GM23338 (cell line): ENCODE data around the gene TXNDC15. TPM values are rescaled to one million over a fixed set of nuclear protein-coding genes. Genes with fewer than 3 reads are reported as not detected.

ENCODE experiments used
- ATAC-seq: fragments of 200-7000 bp; cut with Tn5 transposase; 3 replicates; pipeline ENCODE4 v1.9.1; 2020
- DNase-seq: peaks from one replicate; pipeline ENCODE4 v3.0.0-alpha.2; 2015; ENCODE audit warnings: low spot score
- H2AFZ ChIP-seq: fragments of 200-600 bp; sonication (generic); 2 replicates; pipeline ENCODE4 v1.8.0; 2016; ENCODE audit warnings: antibody characterized with exemption, mild to moderate bottlenecking, moderate library complexity
- H3F3A ChIP-seq: fragments of 200-600 bp; sonication (generic); replicated peaks from 2 replicates; pipeline ENCODE4 v1.8.0; 2017; ENCODE audit warnings: antibody characterized with exemption, mixed run types, low read depth
- H3K27ac ChIP-seq: fragments of 200-600 bp; sonication (generic); 2 replicates; pipeline ENCODE4 v1.6.1; 2016; ENCODE audit warnings: low read depth
- H3K27me3 ChIP-seq: fragments of 200-600 bp; sonication (generic); 2 replicates; pipeline ENCODE4 v1.8.0; 2016; ENCODE audit warnings: mild to moderate bottlenecking, mixed run types, moderate library complexity; ENCODE audit not compliant: insufficient read depth
- H3K36me3 ChIP-seq: fragments of 200-600 bp; sonication (generic); 2 replicates; pipeline ENCODE4 v1.8.0; 2016; ENCODE audit warnings: mild to moderate bottlenecking; ENCODE audit not compliant: insufficient read depth
- H3K4me1 ChIP-seq: fragments of 200-600 bp; sonication (generic); 2 replicates; pipeline ENCODE4 v1.8.0; 2016; ENCODE audit warnings: mild to moderate bottlenecking, moderate library complexity; ENCODE audit not compliant: insufficient read depth
- H3K4me2 ChIP-seq: fragments of 200-600 bp; sonication (generic); 2 replicates; pipeline ENCODE4 v1.7.1; 2017; ENCODE audit warnings: mixed run types
- H3K4me3 ChIP-seq: fragments of 200-600 bp; sonication (generic); 2 replicates; pipeline ENCODE4 v1.6.1; 2016; ENCODE audit warnings: mixed run types
- H3K79me2 ChIP-seq: fragments of 200-600 bp; sonication (generic); replicated peaks from 2 replicates; pipeline ENCODE4 v1.8.0; 2017; ENCODE audit warnings: mild to moderate bottlenecking; ENCODE audit not compliant: insufficient read depth
- H3K9me2 ChIP-seq: fragments of 200-600 bp; sonication (generic); 2 replicates; pipeline ENCODE4 v1.8.0; 2017; ENCODE audit not compliant: insufficient read depth
- H4K20me1 ChIP-seq: fragments of 200-600 bp; sonication (generic); replicated peaks from 2 replicates; pipeline ENCODE4 v1.8.0; 2017; ENCODE audit warnings: mild to moderate bottlenecking; ENCODE audit not compliant: insufficient read depth
- H3K27ac Mint-ChIP-seq: 2 replicates; pipeline ENCODE4 v1.8.0; 2020; ENCODE audit warnings: inconsistent platforms, mild to moderate bottlenecking, moderate library complexity, mixed read lengths
- H3K27me3 Mint-ChIP-seq: 3 replicates; pipeline ENCODE4 v1.8.0; 2022; ENCODE audit warnings: low read depth, mild to moderate bottlenecking, moderate library complexity, mixed read lengths, inconsistent platforms; ENCODE audit not compliant: insufficient read depth, poor library complexity
- H3K36me3 Mint-ChIP-seq: 3 replicates; pipeline ENCODE4 v1.8.0; 2021; ENCODE audit warnings: low read depth, mild to moderate bottlenecking, inconsistent platforms, moderate library complexity, mixed read lengths
- H3K4me1 Mint-ChIP-seq: 3 replicates; pipeline ENCODE4 v1.8.0; 2020; ENCODE audit warnings: mild to moderate bottlenecking, inconsistent platforms, mixed read lengths
- H3K4me3 Mint-ChIP-seq: 3 replicates; pipeline ENCODE4 v1.8.0; 2021; ENCODE audit warnings: moderate library complexity, mild to moderate bottlenecking, inconsistent platforms, mixed read lengths
- H3K9me3 Mint-ChIP-seq: 3 replicates; pipeline ENCODE4 v1.8.0; 2020; ENCODE audit warnings: moderate library complexity, mild to moderate bottlenecking, inconsistent platforms, mixed read lengths
- CREB1 ChIP-seq: fragments of 250-450 bp; sonication (Bioruptor Pico); IDR thresholded peaks from 2 replicates; pipeline ENCODE4 v1.5.0; 2020; ENCODE audit warnings: low read depth, mild to moderate bottlenecking, moderate library complexity
- CTCF ChIP-seq, 2 experiments: fragments of 200-600 bp in 1 of 2; sonication (generic) in 1 of 2; conservative IDR thresholded peaks; 2 replicates each; pipeline versions ENCODE4 v1.5.1 to v1.6.1; 2016 to 2017; ENCODE audit warnings: antibody characterized with exemption in 2 of 2, low read depth in 2 of 2, mild to moderate bottlenecking in 2 of 2, moderate library complexity in 1 of 2
- EZH2 ChIP-seq: fragments of 200-600 bp; sonication (generic); IDR thresholded peaks from one replicate; pipeline ENCODE4 v1.8.0; 2017; ENCODE audit warnings: antibody characterized with exemption, mild to moderate bottlenecking, low read depth; ENCODE audit not compliant: unreplicated experiment
- EZH2phosphoT487 ChIP-seq: fragments of 200-600 bp; sonication (generic); IDR thresholded peaks from one replicate; pipeline ENCODE4 v1.8.1; 2018; ENCODE audit warnings: antibody characterized with exemption; ENCODE audit not compliant: unreplicated experiment
- JUNB ChIP-seq: IDR thresholded peaks from one replicate; pipeline ENCODE4 v1.6.1; 2016; ENCODE audit warnings: antibody characterized with exemption; ENCODE audit not compliant: unreplicated experiment
- NANOG ChIP-seq: IDR thresholded peaks from 2 replicates; pipeline ENCODE4 v1.6.1; 2016; ENCODE audit warnings: antibody characterized with exemption, borderline replicate concordance
- POLR2AphosphoS5 ChIP-seq: IDR thresholded peaks from 2 replicates; pipeline ENCODE4 v1.6.1; 2016; ENCODE audit warnings: antibody characterized with exemption, low read depth
- STAT1 ChIP-seq: IDR thresholded peaks from one replicate; pipeline ENCODE4 v1.6.1; 2016; ENCODE audit warnings: antibody characterized with exemption; ENCODE audit not compliant: unreplicated experiment
- ZNF114 ChIP-seq: fragments of 250-450 bp; sonication (Bioruptor Pico); IDR thresholded peaks from 2 replicates; pipeline ENCODE4 v1.5.0; 2020; ENCODE audit warnings: mild to moderate bottlenecking, moderate library complexity
- ZNF331 ChIP-seq: fragments of 250-450 bp; sonication (Bioruptor Pico); IDR thresholded peaks from 2 replicates; pipeline ENCODE4 v1.5.0; 2020; ENCODE audit warnings: low read depth, mild to moderate bottlenecking, moderate library complexity
- ZNF462 ChIP-seq: fragments of 250-450 bp; sonication (Bioruptor Pico); IDR thresholded peaks from 2 replicates; pipeline ENCODE4 v1.5.0; 2020; ENCODE audit warnings: mild to moderate bottlenecking, moderate library complexity
- polyA plus RNA-seq: library from polyadenylated mRNA; unstranded; fragments of >200 nt; fragmentation: Nextera tagmentation; extraction: Ambion mirVana; gene quantifications from 2 replicates; pipeline ENCODE4 v1.2.1, GENCODE V29; 2016
- total RNA-seq: library from RNA; depleted of rRNA; stranded (reverse); fragments of >200 nt; shearing (Covaris generic); gene quantifications from 2 replicates; pipeline ENCODE4 v1.2.3, GENCODE V29; 2014

The TXNDC15 gene
- total and polyA plus RNA-seq, 2 experiments from 2014 or later, result 24.4 to 28.5 TPM

GRCh38 chr5:134913254-134913653 is 39.1 kb downstream of the TXNDC15 start:
- Histone ChIP-seq H3K4me3 (no peak overlapping the region), H3K79me2 (peaks cover 8% of the 10 kb centered on the region; the same call in 1 of the 2 replicates), H3K36me3 (no peaks in the 10 kb centered on the region), H3K9me2 (no peaks in the 10 kb centered on the region), H3K4me2 (no peak overlapping the region), H4K20me1 (peaks cover 15% of the 10 kb centered on the region; the same call in 1 of the 2 replicates), H2AFZ (no peak overlapping the region), H3F3A (no peaks in the 10 kb centered on the region; the same call in 1 of the 2 replicates), H3K27ac (no peak overlapping the region), H3K27me3 (no peaks in the 10 kb centered on the region), H3K4me1 (no peaks in the 10 kb centered on the region; the same call in 1 of the 2 replicates)
- ATAC-seq (no peak), DNase-seq (no peak)
- H3K27me3 Mint-ChIP-seq, result peaks cover 3% of the 10 kb centered on the region
- H3K27ac Mint-ChIP-seq, result no peak overlapping the region
- TF ChIP-seq POLR2AphosphoS5 (no peak), ZNF331 (CRISPR knock-in tag) (no peak), CTCF (conservative IDR thresholded peaks at IDR 0.05; ENCODE audit: low read depth in 2 of 2) (no peak)
- H3K9me3 Mint-ChIP-seq, result no peaks in the 10 kb centered on the region
- no peak overlapping the region for H3K4me3 Mint-ChIP-seq
- H3K36me3 Mint-ChIP-seq, result peaks cover 19% of the 10 kb centered on the region
- peaks cover 4% of the 10 kb centered on the region; the same call in 1 of the 3 replicates for H3K4me1 Mint-ChIP-seq

- H4K20me1 ChIP-seq, result peaks cover 19% of the 10 kb centered on the region
- H3K9me2 ChIP-seq, result no peaks in the 10 kb centered on the region
- no peak overlapping the region for H3K27ac ChIP-seq
- no peak overlapping the region for H3K4me2 ChIP-seq
- peaks cover 19% of the 10 kb centered on the region for H3K36me3 Mint-ChIP-seq
- no peak overlapping the region for H3K4me3 ChIP-seq
- H3K36me3 ChIP-seq, result no peaks in the 10 kb centered on the region
- no peaks in the 10 kb centered on the region; the same call in 1 of the 2 replicates for H3K4me1 ChIP-seq
- H3F3A ChIP-seq, result no peaks in the 10 kb centered on the region; the same call in 1 of the 2 replicates
- no peak overlapping the region for H2AFZ ChIP-seq
- ATAC-seq (no peak), DNase-seq (no peak)
- H3K27ac Mint-ChIP-seq, result no peak overlapping the region
- peaks cover 13% of the 10 kb centered on the region for H3K79me2 ChIP-seq
- no peaks in the 10 kb centered on the region for H3K27me3 ChIP-seq
- no peak overlapping the region for H3K4me3 Mint-ChIP-seq
- H3K27me3 Mint-ChIP-seq, result peaks cover 3% of the 10 kb centered on the region
- H3K4me1 Mint-ChIP-seq, result peaks cover 4% of the 10 kb centered on the region; the same call in 1 of the 3 replicates
- no peaks in the 10 kb centered on the region for H3K9me3 Mint-ChIP-seq
- TF ChIP-seq POLR2AphosphoS5 (no peak), EZH2phosphoT487 (no peak), ZNF114 (CRISPR knock-in tag) (no peak), CTCF (conservative IDR thresholded peaks at IDR 0.05; ENCODE audit: low read depth in 2 of 2) (no peak), NANOG (no peak), CREB1 (no peak), ZNF462 (CRISPR knock-in tag) (no peak), EZH2 (no peak), STAT1 (no peak), JUNB (no peak)
Observed at GRCh38 chr5:134913795-134914194, 39.6 kb downstream of the TXNDC15 start.
